ENCODE results near the gene ADCY4.

GRCh38 chr14:24280797-24281460 is 53.9 kb downstream of the ADCY4 start:
- TF ChIP-seq POLR2A (IDR thresholded peaks at IDR 0.05; ENCODE audit: low read depth, low read length) (no peak), TAF1 (IDR thresholded peaks at IDR 0.05; ENCODE audit: low read depth, low read length) (no peak), POLR2AphosphoS5 (IDR thresholded peaks at IDR 0.05; ENCODE audit: low read depth, low read length) (no peak)

Measured in GM12891 (cell line).